ENCODE measurements around the gene GLB1L2.
A peak's percentile ranks its signal among the peaks of the same experiment; 100 is the strongest.
"Not testable (repeated sequence)": the region's sequence is repeated elsewhere in the genome, so short reads cannot be mapped to it uniquely, and the experiment has no call there.

Gene GLB1L2, protein sequence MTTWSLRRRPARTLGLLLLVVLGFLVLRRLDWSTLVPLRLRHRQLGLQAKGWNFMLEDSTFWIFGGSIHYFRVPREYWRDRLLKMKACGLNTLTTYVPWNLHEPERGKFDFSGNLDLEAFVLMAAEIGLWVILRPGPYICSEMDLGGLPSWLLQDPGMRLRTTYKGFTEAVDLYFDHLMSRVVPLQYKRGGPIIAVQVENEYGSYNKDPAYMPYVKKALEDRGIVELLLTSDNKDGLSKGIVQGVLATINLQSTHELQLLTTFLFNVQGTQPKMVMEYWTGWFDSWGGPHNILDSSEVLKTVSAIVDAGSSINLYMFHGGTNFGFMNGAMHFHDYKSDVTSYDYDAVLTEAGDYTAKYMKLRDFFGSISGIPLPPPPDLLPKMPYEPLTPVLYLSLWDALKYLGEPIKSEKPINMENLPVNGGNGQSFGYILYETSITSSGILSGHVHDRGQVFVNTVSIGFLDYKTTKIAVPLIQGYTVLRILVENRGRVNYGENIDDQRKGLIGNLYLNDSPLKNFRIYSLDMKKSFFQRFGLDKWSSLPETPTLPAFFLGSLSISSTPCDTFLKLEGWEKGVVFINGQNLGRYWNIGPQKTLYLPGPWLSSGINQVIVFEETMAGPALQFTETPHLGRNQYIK

DNA sequence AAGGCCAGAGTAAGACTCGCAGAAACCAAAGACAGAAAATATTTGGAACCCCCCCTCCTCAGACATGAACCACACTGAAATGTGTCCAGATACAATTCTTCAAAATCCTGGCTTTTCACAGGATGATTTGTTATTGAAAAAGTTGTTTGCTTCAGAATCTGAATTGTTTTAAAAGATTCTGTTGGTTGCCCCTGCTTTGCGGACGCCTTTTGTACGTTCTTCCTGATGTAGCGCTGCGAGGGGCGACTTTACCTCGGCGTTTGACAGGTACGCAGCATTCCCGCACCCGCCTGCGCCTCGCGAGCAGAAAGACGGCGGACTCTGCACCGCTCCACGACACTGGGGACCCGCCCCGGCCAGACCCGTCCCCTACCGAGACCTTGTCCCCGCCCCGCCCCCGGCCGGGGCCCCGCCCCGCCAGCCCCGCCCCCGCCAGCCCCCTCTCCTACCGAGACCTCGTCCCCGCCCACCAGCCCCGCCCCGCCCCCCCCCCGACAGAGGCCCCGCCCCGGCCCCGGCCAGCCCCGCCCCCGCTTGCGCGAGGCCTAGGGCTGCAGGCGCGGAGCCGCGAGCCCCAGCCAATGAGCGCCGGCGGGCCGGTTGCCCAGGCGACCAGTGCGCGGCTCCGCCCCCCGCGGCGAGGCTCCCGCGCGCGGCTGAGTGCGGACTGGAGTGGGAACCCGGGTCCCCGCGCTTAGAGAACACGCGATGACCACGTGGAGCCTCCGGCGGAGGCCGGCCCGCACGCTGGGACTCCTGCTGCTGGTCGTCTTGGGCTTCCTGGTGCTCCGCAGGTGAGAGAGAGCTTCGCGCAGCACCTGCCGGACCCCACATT is at the start of gene GLB1L2:
GLB1L2 (plus strand) TSS at position 635 of the 835 bp plus-strand sequence; CDS start at position 709, 74 bp downstream.
- H3K27ac ChIP-seq (ENCODE audit: low read depth, low read length): no peak within 1 kb of the TSS
- H3K27me3 ChIP-seq (ENCODE audit: control insufficient read depth in 1 of 2, insufficient read depth in 2 of 2, low read length in 2 of 2): peaks cover 0 to 4% of the 10 kb centered on the region in 2 donors
- no peaks in the 10 kb centered on the region for H3K9me3 ChIP-seq (ENCODE audit: control insufficient read depth in 1 of 2, low read length in 2 of 2)
- no peaks in the 10 kb centered on the region for H3K36me3 ChIP-seq (ENCODE audit: control insufficient read depth in 1 of 2, insufficient read depth in 2 of 2, low read length in 2 of 2)
- peaks cover 8 to 13% of the 10 kb centered on the region in 2 donors for H3K4me1 ChIP-seq (ENCODE audit: control insufficient read depth in 1 of 2, insufficient read depth in 2 of 2, low read length in 2 of 2)
- H3K4me3 ChIP-seq (ENCODE audit: low read depth in 1 of 2, low read length in 2 of 2): peak within 1 kb of the TSS; percentile 75 to 78
- H3K9ac ChIP-seq (ENCODE audit: low read depth in 1 of 2, low read length in 2 of 2): peak within 1 kb of the TSS; percentile 36 to 45

DNA sequence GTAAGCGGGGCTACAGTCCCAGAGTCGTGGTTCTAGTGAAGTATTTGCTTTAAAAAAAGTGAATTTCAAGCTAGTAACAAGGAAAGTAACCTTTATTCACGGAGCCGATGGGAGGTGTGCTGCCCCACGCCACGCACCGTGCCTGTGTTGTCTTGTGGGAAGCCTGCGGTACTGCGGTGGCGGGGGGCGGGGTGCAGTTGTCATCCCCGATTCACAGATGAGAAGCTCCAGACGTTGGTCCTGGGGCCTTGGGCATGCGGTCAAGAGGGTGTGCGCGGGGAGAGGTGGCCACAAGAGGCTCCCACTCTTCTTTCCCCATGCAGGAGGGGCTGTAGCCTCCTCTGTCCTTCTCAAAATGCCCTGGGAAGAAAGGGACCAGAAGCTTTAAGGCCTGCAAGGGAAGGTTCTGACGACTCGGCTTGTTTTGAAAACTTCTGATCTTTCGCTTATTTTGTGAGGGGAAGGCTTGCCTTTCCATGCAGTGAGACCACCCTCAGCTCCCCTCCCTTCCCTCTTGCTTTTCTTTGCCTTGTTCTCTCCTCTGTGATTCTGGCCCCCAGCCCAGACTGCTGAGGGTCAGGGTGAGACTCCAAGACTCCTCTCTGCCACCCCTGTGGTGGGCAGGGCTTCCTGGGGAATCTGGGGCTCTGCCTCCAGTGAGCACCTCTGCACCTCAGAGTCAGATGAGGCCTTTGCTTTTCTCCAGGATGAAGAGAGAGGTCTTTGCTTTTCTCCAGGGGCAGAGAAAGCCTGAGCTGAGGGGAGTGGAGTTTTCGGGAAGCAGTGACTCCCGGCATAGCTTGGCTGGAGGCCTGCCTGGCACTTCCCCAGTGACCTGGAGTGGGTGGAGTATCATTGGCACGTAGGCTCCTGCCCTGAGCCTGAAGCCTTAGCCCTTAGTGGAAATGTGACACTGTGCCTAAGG is 49.4 kb upstream of the GLB1L2 start:
- Histone ChIP-seq H3K4me1 (ENCODE audit: control insufficient read depth in 1 of 2, insufficient read depth in 2 of 2, low read length in 2 of 2) (no peaks in the 10 kb centered on the region), H3K27me3 (ENCODE audit: control insufficient read depth in 1 of 2, insufficient read depth in 2 of 2, low read length in 2 of 2) (peaks cover 10 to 14% of the 10 kb centered on the region in 2 donors), H3K27ac (ENCODE audit: low read depth, low read length) (no peak overlapping the region), H3K4me3 (ENCODE audit: low read depth in 1 of 2, low read length in 2 of 2) (no peak overlapping the region), H3K9me3 (ENCODE audit: control insufficient read depth in 1 of 2, low read length in 2 of 2) (no peaks in the 10 kb centered on the region), H3K36me3 (ENCODE audit: control insufficient read depth in 1 of 2, insufficient read depth in 2 of 2, low read length in 2 of 2) (no peaks in the 10 kb centered on the region), H3K9ac (ENCODE audit: low read depth in 1 of 2, low read length in 2 of 2) (no peak overlapping the region)

DNA sequence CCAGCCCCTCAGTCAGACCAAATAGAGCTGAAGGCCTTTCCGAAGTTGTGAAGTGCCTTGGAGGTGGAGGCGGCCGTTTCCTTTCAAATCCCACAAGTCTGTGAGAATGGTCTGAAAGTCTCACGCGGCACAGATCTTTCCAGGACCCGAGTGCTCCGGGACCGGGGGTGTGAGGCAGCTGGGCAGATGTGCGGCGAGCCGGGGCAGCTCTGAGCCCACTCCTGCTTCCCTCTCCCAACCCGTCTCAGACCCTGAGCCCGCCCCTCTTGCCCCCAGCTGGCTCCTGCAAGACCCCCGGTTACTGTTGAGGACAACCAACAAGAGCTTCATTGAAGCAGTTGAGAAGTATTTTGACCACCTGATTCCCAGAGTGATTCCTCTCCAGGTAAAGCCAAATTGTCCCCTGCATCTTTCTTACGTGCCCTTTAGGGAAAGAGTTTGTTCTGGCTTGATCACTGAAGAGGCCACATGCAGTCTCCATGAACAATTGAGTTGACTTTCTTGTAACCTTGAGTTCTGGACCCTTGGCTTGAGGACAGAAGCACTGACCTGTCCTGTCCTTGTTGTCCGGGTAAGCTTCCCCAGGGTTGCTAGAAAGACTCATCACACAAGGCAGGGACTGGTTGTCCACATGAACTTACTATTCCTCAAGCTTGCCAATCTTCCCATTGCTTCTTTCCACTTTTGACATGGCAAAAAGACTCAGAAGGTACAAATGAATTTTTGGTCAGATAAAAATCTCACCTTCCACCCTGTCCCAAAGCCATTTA is 48.1 kb upstream of the GLB1L2 start:
- Histone ChIP-seq H3K9me3 (ENCODE audit: control insufficient read depth in 1 of 2, low read length in 2 of 2) (no peaks in the 10 kb centered on the region), H3K27me3 (ENCODE audit: control insufficient read depth in 1 of 2, insufficient read depth in 2 of 2, low read length in 2 of 2) (peaks cover 3 to 4% of the 10 kb centered on the region in 2 donors), H3K4me3 (ENCODE audit: low read depth in 1 of 2, low read length in 2 of 2) (no peak overlapping the region), H3K36me3 (ENCODE audit: control insufficient read depth in 1 of 2, insufficient read depth in 2 of 2, low read length in 2 of 2) (no peaks in the 10 kb centered on the region), H3K4me1 (ENCODE audit: control insufficient read depth in 1 of 2, insufficient read depth in 2 of 2, low read length in 2 of 2) (no peaks in the 10 kb centered on the region), H3K9ac (ENCODE audit: low read depth in 1 of 2, low read length in 2 of 2) (no peak overlapping the region), H3K27ac (ENCODE audit: low read depth, low read length) (no peak overlapping the region)

DNA sequence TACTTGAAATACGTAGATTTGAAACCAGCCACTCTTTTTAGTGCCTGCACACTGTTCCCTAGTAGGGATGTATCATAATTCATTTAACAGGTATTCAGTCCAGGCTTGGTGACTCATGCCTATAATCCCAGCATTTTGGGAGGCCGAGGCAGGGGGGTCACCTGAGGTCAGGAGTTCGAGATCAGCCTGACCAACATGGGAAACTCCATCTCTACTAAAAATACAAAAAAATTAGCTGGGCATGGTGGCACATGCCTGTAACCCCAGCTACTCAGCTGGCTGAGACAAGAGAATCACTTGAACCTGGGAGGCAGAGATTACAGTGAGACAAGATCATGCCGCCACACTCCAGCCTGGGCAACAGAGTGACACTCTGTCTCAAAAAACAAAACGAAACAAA is 47.4 kb upstream of the GLB1L2 start:
- not testable (repeated sequence) for H3K4me3 ChIP-seq (ENCODE audit: low read depth in 1 of 2, low read length in 2 of 2); H3K9me3 ChIP-seq (ENCODE audit: control insufficient read depth in 1 of 2, low read length in 2 of 2); H3K27me3 ChIP-seq (ENCODE audit: control insufficient read depth in 1 of 2, insufficient read depth in 2 of 2, low read length in 2 of 2); H3K27ac ChIP-seq (ENCODE audit: low read depth, low read length); H3K9ac ChIP-seq (ENCODE audit: low read depth in 1 of 2, low read length in 2 of 2); H3K36me3 ChIP-seq (ENCODE audit: control insufficient read depth in 1 of 2, insufficient read depth in 2 of 2, low read length in 2 of 2); H3K4me1 ChIP-seq (ENCODE audit: control insufficient read depth in 1 of 2, insufficient read depth in 2 of 2, low read length in 2 of 2)

DNA sequence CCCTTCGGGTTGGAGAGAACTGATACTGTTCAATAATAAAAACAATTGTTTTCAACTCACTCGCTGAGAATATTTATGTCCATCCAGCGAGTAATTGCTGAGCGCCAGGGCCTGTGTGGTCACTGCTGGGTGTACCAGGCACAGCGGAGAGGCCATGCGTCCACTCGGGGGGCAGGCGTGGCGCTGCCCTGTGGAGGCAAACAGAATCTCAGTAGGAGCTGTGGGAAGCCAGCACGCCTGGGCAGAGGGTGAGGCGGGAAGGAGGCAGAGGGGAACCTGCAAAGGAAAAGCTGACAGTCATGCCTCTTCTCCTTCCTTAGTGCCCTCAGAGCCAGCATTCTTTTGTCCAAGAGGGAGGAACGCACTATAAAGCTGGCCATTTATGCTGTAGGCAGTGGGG is 44.2 kb upstream of the GLB1L2 start:
- Histone ChIP-seq H3K27ac (ENCODE audit: low read depth, low read length) (no peak overlapping the region), H3K36me3 (ENCODE audit: control insufficient read depth in 1 of 2, insufficient read depth in 2 of 2, low read length in 2 of 2) (no peaks in the 10 kb centered on the region), H3K4me1 (ENCODE audit: control insufficient read depth in 1 of 2, insufficient read depth in 2 of 2, low read length in 2 of 2) (no peaks in the 10 kb centered on the region), H3K9me3 (ENCODE audit: control insufficient read depth in 1 of 2, low read length in 2 of 2) (no peaks in the 10 kb centered on the region), H3K27me3 (ENCODE audit: control insufficient read depth in 1 of 2, insufficient read depth in 2 of 2, low read length in 2 of 2) (no peaks in the 10 kb centered on the region), H3K9ac (ENCODE audit: low read depth in 1 of 2, low read length in 2 of 2) (no peak overlapping the region), H3K4me3 (ENCODE audit: low read depth in 1 of 2, low read length in 2 of 2) (no peak overlapping the region)

DNA sequence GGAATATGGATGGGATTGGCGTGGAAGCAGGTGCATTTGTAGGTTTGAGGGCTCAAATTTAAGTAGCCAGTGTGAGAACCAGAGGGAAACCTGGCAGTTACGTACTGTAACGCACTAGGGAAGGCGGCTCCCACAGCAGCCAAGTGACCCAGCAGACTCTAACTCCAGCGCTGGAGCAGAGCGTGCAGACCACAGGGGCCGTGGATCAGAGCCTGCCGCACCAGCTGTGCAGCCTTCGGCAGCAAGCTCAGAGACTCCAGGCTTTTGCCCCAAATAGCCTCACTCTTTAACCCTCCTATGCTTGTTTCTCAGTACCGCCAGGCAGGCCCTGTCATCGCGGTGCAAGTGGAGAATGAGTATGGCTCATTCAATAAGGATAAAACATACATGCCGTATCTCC is 43.3 kb upstream of the GLB1L2 start:
- Histone ChIP-seq H3K36me3 (ENCODE audit: control insufficient read depth in 1 of 2, insufficient read depth in 2 of 2, low read length in 2 of 2) (no peaks in the 10 kb centered on the region), H3K9ac (ENCODE audit: low read depth in 1 of 2, low read length in 2 of 2) (no peak overlapping the region), H3K4me3 (ENCODE audit: low read depth in 1 of 2, low read length in 2 of 2) (no peak overlapping the region), H3K27me3 (ENCODE audit: control insufficient read depth in 1 of 2, insufficient read depth in 2 of 2, low read length in 2 of 2) (no peaks in the 10 kb centered on the region), H3K9me3 (ENCODE audit: control insufficient read depth in 1 of 2, low read length in 2 of 2) (no peaks in the 10 kb centered on the region), H3K4me1 (ENCODE audit: control insufficient read depth in 1 of 2, insufficient read depth in 2 of 2, low read length in 2 of 2) (no peaks in the 10 kb centered on the region), H3K27ac (ENCODE audit: low read depth, low read length) (no peak overlapping the region)

DNA sequence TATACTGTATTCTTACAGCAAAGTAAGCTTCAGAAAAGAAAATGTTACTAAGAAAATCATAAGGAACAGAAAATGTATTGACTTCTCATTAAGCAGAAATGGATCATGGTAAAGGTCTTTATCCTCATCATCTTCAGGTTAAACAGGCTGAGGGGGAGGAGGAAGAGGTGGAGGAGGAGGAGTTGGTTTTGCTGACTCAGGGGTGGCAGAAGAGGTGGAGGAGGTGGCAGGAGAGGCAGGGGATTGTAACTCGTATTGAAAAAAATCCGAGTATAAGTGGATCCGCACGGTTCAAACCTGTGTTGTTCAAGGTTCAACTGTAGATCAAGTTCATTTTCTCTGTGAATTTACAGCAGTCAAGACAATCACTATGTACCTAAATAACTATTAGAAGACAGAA is 42.6 kb upstream of the GLB1L2 start:
- H3K4me1 ChIP-seq (ENCODE audit: control insufficient read depth in 1 of 2, insufficient read depth in 2 of 2, low read length in 2 of 2): no peaks in the 10 kb centered on the region
- no peak overlapping the region for H3K4me3 ChIP-seq (ENCODE audit: low read depth in 1 of 2, low read length in 2 of 2)
- H3K27me3 ChIP-seq (ENCODE audit: control insufficient read depth in 1 of 2, insufficient read depth in 2 of 2, low read length in 2 of 2): no peaks in the 10 kb centered on the region
- no peak overlapping the region for H3K9ac ChIP-seq (ENCODE audit: low read depth in 1 of 2, low read length in 2 of 2)
- no peaks in the 10 kb centered on the region for H3K36me3 ChIP-seq (ENCODE audit: control insufficient read depth in 1 of 2, insufficient read depth in 2 of 2, low read length in 2 of 2)
- H3K27ac ChIP-seq (ENCODE audit: low read depth, low read length): no peak overlapping the region
- H3K9me3 ChIP-seq (ENCODE audit: control insufficient read depth in 1 of 2, low read length in 2 of 2): no peaks in the 10 kb centered on the region

DNA sequence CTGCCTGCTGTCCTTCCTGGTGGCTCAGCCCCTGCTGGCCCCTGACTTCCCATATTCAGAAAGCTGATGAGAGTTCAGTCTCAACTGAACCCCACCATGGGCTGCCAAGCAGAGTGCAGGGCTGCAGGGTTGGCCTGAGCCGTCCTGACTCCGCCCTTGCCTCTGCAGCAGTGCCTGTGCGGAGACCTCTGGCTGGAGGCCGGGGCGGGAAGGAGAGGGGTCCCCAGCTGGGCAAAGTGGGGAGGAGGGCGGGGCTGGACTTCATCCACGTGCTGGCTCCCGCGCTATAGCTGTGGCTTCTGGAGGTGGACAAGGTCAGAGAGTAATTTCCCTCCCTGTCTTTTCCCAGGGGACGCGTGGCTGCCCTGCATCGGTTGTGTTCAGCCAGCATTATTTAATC is 42.0 kb upstream of the GLB1L2 start:
- Histone ChIP-seq H3K4me3 (ENCODE audit: low read depth in 1 of 2, low read length in 2 of 2) (no peak overlapping the region), H3K9ac (ENCODE audit: low read depth in 1 of 2, low read length in 2 of 2) (no peak overlapping the region), H3K4me1 (ENCODE audit: control insufficient read depth in 1 of 2, insufficient read depth in 2 of 2, low read length in 2 of 2) (no peaks in the 10 kb centered on the region), H3K27ac (ENCODE audit: low read depth, low read length) (no peak overlapping the region), H3K36me3 (ENCODE audit: control insufficient read depth in 1 of 2, insufficient read depth in 2 of 2, low read length in 2 of 2) (no peaks in the 10 kb centered on the region), H3K27me3 (ENCODE audit: control insufficient read depth in 1 of 2, insufficient read depth in 2 of 2, low read length in 2 of 2) (no peaks in the 10 kb centered on the region), H3K9me3 (ENCODE audit: control insufficient read depth in 1 of 2, low read length in 2 of 2) (no peaks in the 10 kb centered on the region)

DNA sequence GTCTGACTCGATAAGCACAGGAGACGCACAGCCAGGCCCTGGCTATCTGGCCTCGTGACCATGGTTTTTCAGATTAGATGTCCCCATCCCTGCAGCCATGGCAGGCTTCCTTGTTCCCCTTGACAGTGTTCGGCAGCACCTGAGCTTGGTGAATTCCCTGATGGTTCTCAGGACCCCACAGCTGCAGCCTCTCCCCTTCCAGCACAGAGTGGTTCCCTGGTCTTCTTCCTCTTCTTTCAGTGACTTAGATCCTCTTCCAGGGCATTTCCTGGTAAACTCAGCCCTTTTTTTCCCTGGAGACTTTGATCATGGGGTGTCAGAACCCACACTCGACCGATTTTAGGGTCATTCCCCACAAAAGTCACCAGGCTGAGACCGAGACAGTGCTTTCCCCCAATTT is 41.1 kb upstream of the GLB1L2 start:
- H3K9me3 ChIP-seq (ENCODE audit: control insufficient read depth in 1 of 2, low read length in 2 of 2): no peaks in the 10 kb centered on the region
- no peaks in the 10 kb centered on the region for H3K4me1 ChIP-seq (ENCODE audit: control insufficient read depth in 1 of 2, insufficient read depth in 2 of 2, low read length in 2 of 2)
- no peak overlapping the region for H3K27ac ChIP-seq (ENCODE audit: low read depth, low read length)
- H3K9ac ChIP-seq (ENCODE audit: low read depth in 1 of 2, low read length in 2 of 2): no peak overlapping the region
- H3K36me3 ChIP-seq (ENCODE audit: control insufficient read depth in 1 of 2, insufficient read depth in 2 of 2, low read length in 2 of 2): no peaks in the 10 kb centered on the region
- H3K27me3 ChIP-seq (ENCODE audit: control insufficient read depth in 1 of 2, insufficient read depth in 2 of 2, low read length in 2 of 2): no peaks in the 10 kb centered on the region
- H3K4me3 ChIP-seq (ENCODE audit: low read depth in 1 of 2, low read length in 2 of 2): no peak overlapping the region

Data from duodenal mucosa (tissue), 2 donors.